COR-L47 (cell line): ENCODE data around the gene ASCL2.
"Not testable (repeated sequence)": the region's sequence is repeated elsewhere in the genome, so short reads cannot be mapped to it uniquely, and the experiment has no call there.

Source experiments
- DNase-seq: peaks from one replicate; lab custom pipeline; 2025; lab: John Stamatoyannopoulos, UW

ASCL2 gene

DNA sequence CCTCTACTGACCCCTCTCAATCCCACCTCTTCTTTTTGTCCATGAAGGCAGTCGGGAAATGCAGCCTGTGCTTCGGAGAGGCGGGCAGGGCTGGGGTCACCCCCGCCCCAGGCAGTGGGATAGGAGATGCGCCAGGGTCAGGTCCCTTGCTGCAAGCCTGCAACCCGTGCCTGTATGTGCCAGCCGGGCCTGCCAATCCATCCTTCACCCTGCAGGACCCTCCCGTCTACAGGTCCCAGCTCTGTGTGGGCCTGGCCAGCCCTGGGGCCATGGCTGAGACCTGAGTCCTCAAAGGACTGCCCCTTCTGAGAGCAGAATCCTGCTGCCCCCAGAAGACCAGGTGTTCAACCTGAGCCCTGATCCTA lies 10.9 kb downstream of the ASCL2 start:
- no peak for DNase-seq

GRCh38 chr11:2258501-2259465 lies 11.6 kb downstream of the ASCL2 start:
- DNase-seq: no peak

GRCh38 chr11:2256951-2257700 lies 13.3 kb downstream of the ASCL2 start:
- DNase-seq: no peak

GRCh38 chr11:2256293-2256913 lies 14.0 kb downstream of the ASCL2 start:
- DNase-seq: no peak

- DNase-seq: no peak
Measured at GRCh38 chr11:2252018-2252417, 18.4 kb downstream of the ASCL2 start.

DNA sequence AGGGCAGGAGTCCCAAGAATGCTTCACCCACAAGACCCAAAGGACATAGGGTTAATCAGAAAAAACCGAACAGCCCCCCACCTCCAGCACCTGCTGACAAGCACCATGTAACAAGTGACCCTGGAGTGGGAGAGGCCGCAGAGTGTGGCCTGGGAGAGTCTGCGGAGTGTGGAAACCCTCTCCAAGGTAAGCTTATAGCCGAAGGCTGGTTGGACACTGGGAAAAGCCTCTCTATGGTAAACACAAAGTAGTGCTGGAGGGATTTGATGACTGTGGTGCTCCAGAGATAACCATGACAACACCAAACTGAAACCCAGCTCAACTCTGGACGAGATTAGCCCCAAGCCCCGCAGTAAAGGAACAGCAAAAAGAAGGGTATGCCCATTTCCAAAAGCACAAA lies 19.2 kb downstream of the ASCL2 start:
- DNase-seq: no peak

GRCh38 chr11:2250485-2250884 lies 19.9 kb downstream of the ASCL2 start:
- no peak for DNase-seq

GRCh38 chr11:2250041-2250440 lies 20.3 kb downstream of the ASCL2 start:
- no peak for DNase-seq

DNA sequence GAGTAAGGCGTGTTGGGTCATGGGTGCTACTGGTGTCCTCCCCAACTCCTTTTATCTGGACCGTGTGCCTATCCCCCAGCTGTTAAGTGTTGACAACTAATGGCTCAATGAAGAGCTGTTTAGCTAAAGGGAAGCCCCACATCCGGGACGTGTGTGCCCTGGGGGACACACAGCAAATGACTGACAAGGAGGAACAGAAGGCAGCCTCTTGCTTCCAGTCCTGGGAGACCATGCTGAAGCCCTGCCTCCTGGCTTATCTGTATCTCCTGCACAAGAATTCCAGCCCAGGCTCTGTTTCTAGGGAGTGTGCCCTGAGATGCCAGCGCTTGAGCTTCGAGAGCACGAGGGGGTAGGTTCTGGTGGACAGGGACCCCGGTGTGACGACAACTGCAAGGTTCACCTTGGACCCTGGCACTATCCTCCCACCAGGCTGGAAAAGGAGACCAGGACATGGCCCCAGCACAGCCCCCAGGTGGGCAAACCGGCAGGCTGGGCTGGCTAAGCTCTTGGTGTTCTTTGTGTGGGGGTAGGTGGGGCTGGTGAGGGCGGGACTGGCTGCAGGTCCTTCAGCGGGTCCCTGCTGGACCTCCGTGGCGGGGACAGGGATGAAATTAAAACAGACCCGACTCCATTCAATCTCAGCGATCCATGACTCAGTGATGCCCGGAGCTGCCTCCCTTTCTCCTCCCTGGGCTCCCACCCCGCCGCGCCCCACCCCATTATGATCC lies 21.0 kb downstream of the ASCL2 start:
- no peak for DNase-seq

DNA sequence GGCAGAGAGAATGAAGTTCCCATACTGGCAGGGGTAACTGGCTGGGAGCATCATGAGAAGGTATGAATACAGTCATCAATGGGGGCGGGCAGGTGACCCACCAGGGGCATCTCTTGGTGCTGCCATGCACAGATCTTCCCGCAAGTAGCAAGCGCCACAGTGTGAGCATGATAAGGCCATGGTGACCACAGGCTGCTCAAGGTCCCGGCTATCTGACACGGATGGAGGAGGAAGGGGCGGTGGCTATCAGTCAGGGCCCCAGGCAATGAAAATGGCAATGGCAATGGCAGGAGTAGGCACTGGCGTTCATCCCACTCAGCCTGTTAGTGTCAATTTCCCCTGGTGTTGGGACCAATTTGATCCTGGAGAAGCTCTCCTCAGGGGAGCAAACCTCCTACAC lies 21.6 kb downstream of the ASCL2 start:
- no peak for DNase-seq

DNA sequence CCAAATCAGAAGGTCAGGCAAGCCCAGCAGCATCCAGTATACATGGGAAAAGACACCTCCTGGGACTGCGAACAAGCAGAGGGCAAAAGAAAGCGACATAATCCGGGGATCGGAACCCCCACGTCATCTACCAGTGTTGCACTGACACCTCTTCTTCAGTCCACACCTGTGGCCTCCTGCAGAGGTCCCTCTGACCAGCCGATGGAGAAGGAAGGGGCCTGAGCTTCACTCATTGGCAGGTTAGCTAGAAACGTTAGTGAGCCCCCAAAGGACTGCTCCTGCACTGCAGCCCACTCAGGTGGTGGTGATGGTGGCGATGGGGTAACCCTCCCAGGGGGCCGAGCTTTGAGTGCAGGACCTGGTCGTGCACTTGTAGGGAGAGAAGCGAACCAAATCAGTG lies 22.1 kb downstream of the ASCL2 start:
- no peak for DNase-seq

- no peak for DNase-seq
Measured at GRCh38 chr11:2247496-2247895, 22.9 kb downstream of the ASCL2 start.

DNA sequence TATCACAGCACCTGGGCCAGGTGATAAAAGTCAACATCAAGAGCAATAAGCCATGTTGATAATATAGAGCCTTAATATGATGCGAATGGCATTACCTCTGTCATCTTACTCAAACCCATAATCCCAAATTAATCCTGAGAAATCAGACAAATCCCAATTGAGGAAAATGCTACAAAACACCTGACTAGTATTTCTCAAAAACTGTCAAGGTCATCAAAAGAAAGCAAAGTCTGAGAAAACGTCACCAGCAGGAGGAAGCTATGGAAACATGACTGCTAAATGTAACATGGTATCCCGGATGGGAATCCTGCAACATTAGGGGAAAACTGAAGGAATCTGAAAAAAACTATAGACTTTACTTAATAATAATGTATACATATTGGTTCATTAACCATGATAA lies 29.6 kb downstream of the ASCL2 start:
- no peak for DNase-seq

- DNase-seq: no peak
Measured at GRCh38 chr11:2237457-2238238, 32.7 kb downstream of the ASCL2 start.

DNA sequence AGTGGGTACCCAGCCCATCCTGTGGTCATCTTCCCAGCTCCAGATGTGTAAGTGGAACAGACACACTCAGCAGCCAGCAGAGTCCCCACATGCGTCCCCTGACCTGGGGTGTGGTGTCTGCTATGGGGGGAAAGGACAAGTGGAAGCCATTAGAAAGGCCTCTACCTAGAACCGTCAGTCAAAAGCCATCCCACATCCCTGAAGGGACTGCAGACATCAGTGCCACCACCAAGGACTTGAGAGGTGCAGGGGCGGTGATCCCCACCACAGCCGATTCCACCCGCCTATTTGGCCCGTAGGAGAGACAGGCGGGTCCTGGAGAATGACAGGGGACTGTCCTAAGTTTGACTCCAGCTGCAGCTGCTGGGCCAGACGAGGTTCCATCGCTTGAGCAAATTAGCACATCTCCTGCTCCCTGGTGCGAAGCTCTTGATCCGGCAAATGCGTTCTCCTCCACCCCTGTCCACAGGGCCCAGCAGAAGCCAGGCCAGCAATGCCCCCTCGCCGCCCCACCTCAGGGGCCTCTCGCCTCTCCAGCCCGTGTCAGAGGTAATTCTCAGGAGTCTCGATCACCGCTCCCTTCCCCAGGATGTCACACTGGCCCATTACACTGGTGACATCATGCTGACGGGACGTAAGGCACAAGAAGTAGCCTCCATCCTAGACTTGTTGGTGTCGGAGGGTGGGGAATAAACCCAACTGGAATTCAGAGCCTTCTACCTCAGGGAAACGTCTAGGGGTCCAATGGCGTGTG lies 33.8 kb downstream of the ASCL2 start:
- DNase-seq: not testable (repeated sequence)

GRCh38 chr11:2235588-2236326 lies 34.6 kb downstream of the ASCL2 start:
- DNase-seq: no peak

DNA sequence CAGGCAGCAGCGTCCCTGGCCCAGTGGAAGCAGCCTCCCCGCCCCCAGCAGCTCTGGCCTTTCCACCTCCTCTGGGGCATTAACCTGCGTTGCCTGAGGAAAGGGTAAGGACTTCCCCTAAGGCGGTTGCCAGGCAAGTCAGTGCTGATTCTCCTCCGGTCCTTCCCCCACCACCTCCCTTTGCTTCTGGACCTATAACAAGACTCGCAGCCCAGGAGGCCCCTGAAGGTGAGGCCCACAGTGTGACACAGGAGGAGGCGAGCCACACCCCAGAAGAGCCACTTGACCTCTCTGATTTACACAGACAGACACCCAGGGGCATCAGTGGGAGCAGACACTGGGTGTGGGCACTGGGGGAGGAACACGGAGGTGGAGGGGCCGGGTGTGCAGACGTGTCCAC lies 35.4 kb downstream of the ASCL2 start:
- no peak for DNase-seq

DNA sequence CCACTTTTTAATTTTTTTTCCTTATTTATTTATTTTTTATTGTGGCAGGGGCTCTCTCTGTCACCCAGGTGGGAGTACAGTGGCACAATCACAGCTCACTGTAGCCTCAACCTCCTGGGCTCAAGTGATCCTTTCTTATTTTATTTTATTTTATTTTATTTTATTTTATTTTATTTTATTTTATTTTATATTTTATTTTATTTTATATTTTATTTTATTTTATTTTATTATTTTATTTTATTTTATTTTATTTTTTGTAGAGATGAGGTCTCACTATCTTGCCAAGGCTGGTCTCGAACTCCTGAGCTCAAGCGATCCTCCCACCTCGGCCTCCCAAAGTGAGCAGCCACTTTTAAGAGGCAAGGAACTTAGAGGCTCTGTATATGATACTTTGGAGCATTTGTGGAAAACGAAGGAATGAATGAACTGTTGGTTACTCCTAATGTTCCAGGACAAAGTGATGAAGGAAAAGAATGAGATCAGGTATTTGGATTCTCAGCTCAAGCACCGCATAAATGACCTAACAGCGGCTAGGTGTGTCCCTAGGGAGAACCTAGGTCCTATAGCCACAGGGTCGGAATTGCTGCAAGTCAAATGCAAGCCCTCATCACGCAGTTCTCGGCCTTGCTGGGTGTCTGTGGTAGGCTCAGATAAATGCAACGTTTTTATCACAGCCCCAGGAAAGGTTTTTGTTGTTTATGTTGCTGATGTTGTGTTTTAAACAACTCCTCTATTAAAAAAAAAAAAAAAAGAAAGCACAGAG lies 36.5 kb downstream of the ASCL2 start:
- DNase-seq: no peak

DNA sequence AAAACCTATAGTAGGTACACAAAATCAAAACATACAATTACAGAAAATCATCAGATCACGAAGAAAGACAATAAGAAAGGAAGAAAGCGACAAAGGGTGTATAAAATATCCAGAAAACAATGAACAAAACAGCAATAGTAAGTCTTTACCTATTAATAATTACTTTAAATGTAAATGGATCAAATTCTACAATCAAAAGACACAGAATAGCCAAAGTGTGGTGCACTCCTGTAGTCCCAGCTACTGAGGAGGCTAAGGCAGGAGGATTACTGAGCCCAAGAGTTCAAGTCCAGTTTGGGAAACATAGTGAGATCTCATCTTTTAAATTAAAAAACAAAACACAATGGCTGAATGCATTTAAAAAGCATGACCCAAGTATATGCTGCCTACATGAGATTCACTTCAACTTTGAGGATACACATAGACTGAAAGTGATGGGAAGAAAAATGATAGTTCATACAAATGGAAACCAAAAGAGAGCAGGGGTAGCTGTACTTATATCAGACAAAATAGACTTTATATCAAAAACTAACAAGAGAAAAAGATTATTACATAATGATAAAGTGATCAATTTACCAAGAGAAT lies 40.6 kb downstream of the ASCL2 start:
- DNase-seq: no peak
